Bronchial epithelial cell (primary cell): ENCODE results near the gene MYO1D. TPM values are rescaled to one million over a fixed set of nuclear protein-coding genes. Genes with fewer than 3 reads are reported as not detected.

ENCODE experiments used
- DNase-seq: peaks from one replicate; pipeline ENCODE4 v3.0.0-alpha.2; 2010; ENCODE audit warnings: low read depth
- FAIRE-seq: peaks from 2 replicates; lab custom pipeline; 2011; peaks lifted over from hg19 to GRCh38; lab: Jason Lieb, UNC
- H3K27me3 ChIP-seq: 2 replicates; pipeline ENCODE4 v1.5.1; 2011; ENCODE audit warnings: low read length; ENCODE audit not compliant: control insufficient read depth, insufficient read depth
- H3K36me3 ChIP-seq: 2 replicates; pipeline ENCODE4 v1.5.1; 2011; ENCODE audit warnings: low read length; ENCODE audit not compliant: control insufficient read depth, insufficient read depth
- H3K4me3 ChIP-seq: 2 replicates; pipeline ENCODE4 v1.5.1; 2011; ENCODE audit warnings: mild to moderate bottlenecking, low read depth, low read length, control low read depth
- CTCF ChIP-seq: IDR thresholded peaks from 2 replicates; pipeline ENCODE4 v1.5.1; 2011; ENCODE audit warnings: mild to moderate bottlenecking, moderate library complexity, low read length, control low read depth, inconsistent platforms; ENCODE audit not compliant: insufficient read depth, severe bottlenecking
- total RNA-seq: library from RNA; depleted of rRNA; stranded (reverse); fragments of >200 nt; gene quantifications from 2 replicates; pipeline ENCODE4 v1.2.1, GENCODE V29; 2014

Gene MYO1D
- total RNA-seq, 1 donor from 2014 or later: 35.8 TPM

- no peak for FAIRE-seq
- H3K36me3 ChIP-seq: no peaks in the 10 kb centered on the region
- no peaks in the 10 kb centered on the region for H3K27me3 ChIP-seq
- no peak for TF ChIP-seq CTCF
- no peak overlapping the region for H3K4me3 ChIP-seq
- no peak for DNase-seq
These were observed 56.5 kb downstream of the MYO1D start for GRCh38 chr17:32820440-32820839.

- no peak for FAIRE-seq
- Histone ChIP-seq H3K27me3 (no peaks in the 10 kb centered on the region), H3K36me3 (no peaks in the 10 kb centered on the region), H3K4me3 (no peak overlapping the region)
- TF ChIP-seq CTCF: no peak
- DNase-seq: no peak
These were observed 57.1 kb downstream of the MYO1D start for GRCh38 chr17:32819787-32820186.

DNA sequence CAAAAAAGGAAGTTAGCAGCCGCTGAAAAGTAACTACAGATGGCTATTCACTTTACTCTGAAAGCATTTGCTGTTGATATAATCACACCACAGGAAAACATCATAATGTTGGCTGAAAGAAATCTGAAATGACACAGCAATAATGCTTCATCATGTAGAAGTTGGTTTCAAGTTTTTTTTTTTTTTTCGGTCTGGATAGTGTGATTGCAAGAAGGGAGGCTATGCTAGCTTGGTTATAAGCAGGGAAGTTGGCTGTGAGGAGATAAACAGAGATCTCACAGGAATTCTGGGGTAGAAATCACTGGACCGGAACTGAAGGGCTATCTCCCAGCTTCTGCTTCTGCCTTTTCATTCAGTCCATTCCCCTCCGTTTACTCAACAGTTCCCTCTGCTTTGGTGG lies 57.9 kb downstream of the MYO1D start:
- DNase-seq (no peak), FAIRE-seq (no peak)
- no peak for TF ChIP-seq CTCF
- no peak overlapping the region for H3K4me3 ChIP-seq
- H3K27me3 ChIP-seq: no peaks in the 10 kb centered on the region
- no peaks in the 10 kb centered on the region for H3K36me3 ChIP-seq

DNA sequence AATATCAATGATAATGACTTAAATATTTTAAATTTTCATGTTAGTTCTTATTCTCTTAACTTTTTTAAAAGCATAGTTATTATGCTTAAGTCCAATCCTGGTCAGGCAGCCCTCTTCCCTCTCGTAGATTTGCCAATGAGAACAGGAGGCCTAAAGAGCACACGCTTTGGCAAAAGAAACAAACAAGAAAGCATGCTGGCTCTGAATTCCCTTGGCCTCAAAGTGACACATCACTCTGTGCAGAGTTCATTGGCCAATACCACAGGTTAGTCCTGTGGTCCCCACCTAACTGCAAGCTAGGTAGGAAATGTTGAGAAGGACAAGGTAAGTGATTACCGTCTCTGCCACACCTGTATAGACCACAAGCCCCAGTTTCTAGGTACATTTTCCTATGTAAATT lies 61.5 kb downstream of the MYO1D start:
- DNase-seq (no peak), FAIRE-seq (no peak)
- no peaks in the 10 kb centered on the region for H3K27me3 ChIP-seq
- no peak for TF ChIP-seq CTCF
- H3K4me3 ChIP-seq: no peak overlapping the region
- H3K36me3 ChIP-seq: no peaks in the 10 kb centered on the region

DNA sequence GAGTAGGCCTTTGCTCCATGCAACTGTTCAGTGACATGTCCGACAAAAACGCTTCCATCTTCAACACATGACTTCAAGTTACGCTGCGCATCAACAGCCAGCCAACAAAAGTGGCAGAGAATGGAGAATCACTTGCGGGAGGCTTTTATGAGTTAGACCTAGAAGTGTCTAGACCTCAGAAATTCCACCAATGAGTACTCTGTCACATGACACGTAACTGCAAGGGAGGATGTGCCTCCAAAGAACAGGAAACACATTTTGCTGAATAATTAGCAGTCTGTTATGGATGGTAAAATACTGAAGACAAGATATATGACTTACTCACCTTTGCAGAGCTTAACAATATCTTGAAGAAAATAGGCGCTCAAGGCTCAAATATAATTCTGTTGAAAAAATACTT lies 62.1 kb downstream of the MYO1D start:
- no peak overlapping the region for H3K4me3 ChIP-seq
- H3K27me3 ChIP-seq: no peaks in the 10 kb centered on the region
- no peak for FAIRE-seq
- no peaks in the 10 kb centered on the region for H3K36me3 ChIP-seq
- TF ChIP-seq CTCF: no peak
- DNase-seq: no peak

DNA sequence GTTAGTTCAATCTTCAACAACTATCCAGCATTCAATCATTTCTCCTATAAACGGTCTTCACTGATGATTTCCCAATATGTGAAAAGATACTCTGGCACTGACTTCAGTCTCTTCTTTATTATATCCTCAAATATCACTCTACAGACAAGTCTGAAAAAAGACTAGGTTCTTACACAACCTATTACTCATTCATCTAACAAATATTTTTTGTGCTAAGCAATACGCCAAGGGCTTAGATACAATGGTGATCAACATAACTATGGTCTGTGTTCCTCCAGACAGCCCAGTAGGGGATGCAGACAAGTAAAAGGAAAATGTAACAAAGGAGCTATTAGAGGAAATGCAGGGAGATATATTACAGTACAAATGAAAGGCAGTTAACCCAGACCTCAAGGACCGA lies 63.9 kb downstream of the MYO1D start:
- no peak for TF ChIP-seq CTCF
- no peak for FAIRE-seq
- no peak overlapping the region for H3K4me3 ChIP-seq
- no peaks in the 10 kb centered on the region for H3K36me3 ChIP-seq
- no peaks in the 10 kb centered on the region for H3K27me3 ChIP-seq
- peak; percentile 89 for DNase-seq
